Right atrium auricular region (tissue), 2 donors: ENCODE data around the gene ITPK1. TPM values are rescaled to one million over a fixed set of nuclear protein-coding genes. Genes with fewer than 3 reads are reported as not detected.
A peak's percentile ranks its signal among the peaks of the same experiment; 100 is the strongest.

Source experiments
- DNase-seq: peaks from one replicate; pipeline ENCODE4 v3.0.0-alpha.2; 2019; ENCODE audit warnings: low spot score
- H3K27ac ChIP-seq, 2 donors: fragments of 200-600 bp; sonication (generic); 1 replicate in 1 of 2; 2 replicates in 1 of 2; pipeline ENCODE4 v1.5.1; 2016 to 2019
- H3K27me3 ChIP-seq, 2 donors: fragments of 200-600 bp; sonication (generic); one replicate each; pipeline versions ENCODE4 v1.5.1 to v1.6.0; 2017 to 2019
- H3K36me3 ChIP-seq: fragments of 200-600 bp; sonication (generic); one replicate; pipeline ENCODE4 v1.5.1; 2016
- H3K4me1 ChIP-seq, 2 donors: fragments of 200-600 bp; sonication (generic); one replicate each; pipeline versions ENCODE4 v1.5.1 to v1.6.0; 2017 to 2019
- H3K4me3 ChIP-seq, 2 donors: fragments of 200-600 bp; sonication (generic); 1 replicate in 1 of 2; 2 replicates in 1 of 2; pipeline ENCODE4 v1.5.1; 2017 to 2019; ENCODE audit warnings: mild to moderate bottlenecking in 1 of 2, moderate library complexity in 1 of 2
- H3K9me3 ChIP-seq, 2 donors: fragments of 200-600 bp; sonication (generic); one replicate each; pipeline ENCODE4 v1.5.1; 2019
- CTCF ChIP-seq, 2 donors: fragments of 200-600 bp; sonication (generic); IDR thresholded peaks; one replicate each; pipeline ENCODE4 v1.5.1; 2019; ENCODE audit warnings: antibody characterized with exemption in 2 of 2
- total RNA-seq, 2 donors: library from RNA; depleted of rRNA; stranded (reverse); fragments of >200 nt; gene quantifications; one replicate each; pipeline ENCODE4 v1.1.0, GENCODE V29; 2016

Gene ITPK1
- total RNA-seq, 2 donors from 2014 or later: 58.3 to 76.0 TPM

- no peak for TF ChIP-seq CTCF (IDR thresholded peaks at IDR 0.05)
- Histone ChIP-seq H3K4me1 (peaks cover 0 to 34% of the 10 kb centered on the region in 2 donors), H3K27me3 (no peaks in the 10 kb centered on the region), H3K27ac (peak overlapping the region; percentile 71 to 83), H3K36me3 (peaks cover 12% of the 10 kb centered on the region), H3K9me3 (no peaks in the 10 kb centered on the region), H3K4me3 (no peak overlapping the region)
- no peak for DNase-seq
These were observed 152.2 kb downstream of the ITPK1 start for GRCh38 chr14:92963301-92964123.

- no peak for DNase-seq
- no peaks in the 10 kb centered on the region for H3K9me3 ChIP-seq
- H3K27ac ChIP-seq: peak overlapping the region; percentile 12 to 83
- peaks cover 20% of the 10 kb centered on the region for H3K36me3 ChIP-seq
- peaks cover 0 to 34% of the 10 kb centered on the region in 2 donors for H3K4me1 ChIP-seq
- no peak overlapping the region for H3K4me3 ChIP-seq
- no peaks in the 10 kb centered on the region for H3K27me3 ChIP-seq
- TF ChIP-seq CTCF (IDR thresholded peaks at IDR 0.05): no peak
These were observed 153.0 kb downstream of the ITPK1 start for GRCh38 chr14:92962831-92963095.

- DNase-seq: no peak
- H3K27ac ChIP-seq: peak overlapping the region; percentile 12 to 83
- H3K4me1 ChIP-seq: peaks cover 0 to 34% of the 10 kb centered on the region in 2 donors
- no peaks in the 10 kb centered on the region for H3K27me3 ChIP-seq
- no peaks in the 10 kb centered on the region for H3K9me3 ChIP-seq
- TF ChIP-seq CTCF (IDR thresholded peaks at IDR 0.05): no peak
- H3K4me3 ChIP-seq: no peak overlapping the region
- H3K36me3 ChIP-seq: peaks cover 25% of the 10 kb centered on the region
These were observed 153.5 kb downstream of the ITPK1 start for GRCh38 chr14:92962031-92962830.

- no peak for DNase-seq
- Histone ChIP-seq H3K4me1 (peaks cover 0 to 34% of the 10 kb centered on the region in 2 donors), H3K36me3 (peaks cover 32% of the 10 kb centered on the region), H3K9me3 (no peaks in the 10 kb centered on the region), H3K4me3 (no peak overlapping the region), H3K27me3 (no peaks in the 10 kb centered on the region), H3K27ac (peak overlapping the region; percentile 64 to 72)
- no peak for TF ChIP-seq CTCF (IDR thresholded peaks at IDR 0.05)
These were observed 154.2 kb downstream of the ITPK1 start for GRCh38 chr14:92961567-92961855.

GRCh38 chr14:92960706-92961566 is 154.8 kb downstream of the ITPK1 start:
- H3K4me1 ChIP-seq: peaks cover 0 to 34% of the 10 kb centered on the region in 2 donors
- H3K27ac ChIP-seq: peak overlapping the region; percentile 64 to 72
- DNase-seq: no peak
- H3K27me3 ChIP-seq: no peaks in the 10 kb centered on the region
- peaks cover 38% of the 10 kb centered on the region for H3K36me3 ChIP-seq
- no peaks in the 10 kb centered on the region for H3K9me3 ChIP-seq
- H3K4me3 ChIP-seq: no peak overlapping the region
- TF ChIP-seq CTCF (IDR thresholded peaks at IDR 0.05): no peak
